Measurements from ENCODE around the gene CLASP1. TPM values are rescaled to one million over a fixed set of nuclear protein-coding genes. Genes with fewer than 3 reads are reported as not detected.
A peak's percentile ranks its signal among the peaks of the same experiment; 100 is the strongest.
"Not testable (repeated sequence)": the region's sequence is repeated elsewhere in the genome, so short reads cannot be mapped to it uniquely, and the experiment has no call there.

Gene CLASP1
- total RNA-seq, 1 experiment from 2014 or later = 27.0 TPM

DNA sequence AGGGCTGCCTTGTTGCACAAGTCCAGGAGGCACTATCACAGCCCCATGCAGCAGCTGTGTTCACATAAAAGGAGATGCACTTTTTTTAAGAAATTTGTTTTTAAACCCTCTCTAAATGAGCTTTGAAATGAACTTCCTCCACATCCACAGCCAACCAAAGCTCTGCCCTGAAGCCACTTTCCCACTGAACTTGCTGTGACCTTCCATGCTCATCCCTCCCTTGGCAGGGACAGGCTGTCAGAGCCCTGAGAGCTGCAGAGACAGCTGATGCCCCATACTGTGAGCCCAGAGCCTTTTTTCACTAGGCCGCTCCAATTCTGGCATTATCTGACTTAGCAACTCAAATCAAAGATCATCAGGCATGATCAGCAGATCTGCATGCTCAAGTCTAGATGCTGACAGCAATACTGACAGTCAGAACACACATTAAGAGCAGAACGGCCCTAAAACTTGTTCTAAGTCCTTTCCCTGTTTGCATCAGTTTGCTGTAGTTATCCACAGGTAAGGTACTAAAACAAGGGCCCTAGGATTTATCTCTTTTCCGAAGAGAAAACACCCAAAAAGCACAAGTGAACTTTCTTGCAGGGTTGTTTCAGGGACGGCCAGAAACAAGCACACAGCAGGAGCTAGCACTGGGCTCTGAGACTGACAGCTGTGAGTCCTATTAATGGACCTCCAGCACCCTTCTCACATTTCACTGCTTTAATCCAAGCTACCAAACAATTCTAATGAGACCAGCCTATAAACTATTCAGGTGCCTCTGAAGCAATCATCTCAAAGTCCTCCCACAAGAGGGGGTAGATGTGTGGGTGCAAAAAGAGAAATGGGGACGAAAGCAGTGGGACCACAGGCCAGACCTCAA is 83.6 kb downstream of the CLASP1 start:
- in situ Hi-C loops (cut with HindIII; ENCODE audit: low pct_unique_long_range_greater_than_20kb, low sequenced_read_pairs) = no loop called here
- DNase-seq (ENCODE audit: low read depth, low spot score) = no peak

DNA sequence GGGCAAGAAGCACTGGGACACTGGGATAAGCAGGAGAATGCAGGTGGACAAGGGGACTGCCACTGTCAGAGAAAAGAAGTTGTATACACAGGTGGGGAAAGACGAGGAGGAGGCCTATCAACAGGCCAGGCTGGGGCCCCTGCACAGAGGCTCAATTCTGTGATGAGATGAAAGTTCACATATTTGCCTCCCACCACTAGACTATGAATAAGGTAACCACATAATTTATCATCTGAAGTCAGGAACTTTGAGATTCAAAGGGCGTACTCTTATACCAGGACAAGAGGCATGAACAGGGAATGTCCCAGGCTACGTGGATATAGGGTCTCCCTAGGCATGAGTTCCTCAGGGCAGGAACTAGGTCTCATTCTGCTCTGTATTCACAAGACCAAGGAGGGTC is 84.4 kb downstream of the CLASP1 start:
- in situ Hi-C loops (cut with HindIII; ENCODE audit: low pct_unique_long_range_greater_than_20kb, low sequenced_read_pairs) = no loop called here

DNA sequence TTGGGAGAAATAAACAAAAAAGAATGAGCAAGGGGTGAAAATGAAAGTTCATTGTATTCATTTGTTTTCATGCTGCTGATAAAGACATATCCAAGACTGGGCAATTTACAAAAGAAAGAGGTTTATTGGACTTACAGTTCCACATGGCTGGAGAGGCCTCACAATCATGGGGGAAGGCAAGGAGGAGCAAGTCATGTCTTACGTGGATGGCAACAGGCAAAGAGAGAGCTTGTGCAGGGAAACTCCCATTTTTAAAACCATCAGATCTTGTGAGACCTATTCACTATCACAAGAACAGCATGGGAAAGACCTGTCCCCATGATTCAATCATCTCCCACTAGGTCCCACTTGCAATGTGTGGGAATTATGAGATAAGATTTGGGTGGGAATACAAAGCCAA is 85.5 kb downstream of the CLASP1 start:
- DNase-seq (ENCODE audit: low read depth, low spot score); in situ Hi-C loops (cut with HindIII; ENCODE audit: low pct_unique_long_range_greater_than_20kb, low sequenced_read_pairs): not testable (repeated sequence)

More for the DNA sequence above, 84.4 kb downstream of the CLASP1 start:
- DNase-seq (ENCODE audit: low read depth, low spot score) = no peak

DNA sequence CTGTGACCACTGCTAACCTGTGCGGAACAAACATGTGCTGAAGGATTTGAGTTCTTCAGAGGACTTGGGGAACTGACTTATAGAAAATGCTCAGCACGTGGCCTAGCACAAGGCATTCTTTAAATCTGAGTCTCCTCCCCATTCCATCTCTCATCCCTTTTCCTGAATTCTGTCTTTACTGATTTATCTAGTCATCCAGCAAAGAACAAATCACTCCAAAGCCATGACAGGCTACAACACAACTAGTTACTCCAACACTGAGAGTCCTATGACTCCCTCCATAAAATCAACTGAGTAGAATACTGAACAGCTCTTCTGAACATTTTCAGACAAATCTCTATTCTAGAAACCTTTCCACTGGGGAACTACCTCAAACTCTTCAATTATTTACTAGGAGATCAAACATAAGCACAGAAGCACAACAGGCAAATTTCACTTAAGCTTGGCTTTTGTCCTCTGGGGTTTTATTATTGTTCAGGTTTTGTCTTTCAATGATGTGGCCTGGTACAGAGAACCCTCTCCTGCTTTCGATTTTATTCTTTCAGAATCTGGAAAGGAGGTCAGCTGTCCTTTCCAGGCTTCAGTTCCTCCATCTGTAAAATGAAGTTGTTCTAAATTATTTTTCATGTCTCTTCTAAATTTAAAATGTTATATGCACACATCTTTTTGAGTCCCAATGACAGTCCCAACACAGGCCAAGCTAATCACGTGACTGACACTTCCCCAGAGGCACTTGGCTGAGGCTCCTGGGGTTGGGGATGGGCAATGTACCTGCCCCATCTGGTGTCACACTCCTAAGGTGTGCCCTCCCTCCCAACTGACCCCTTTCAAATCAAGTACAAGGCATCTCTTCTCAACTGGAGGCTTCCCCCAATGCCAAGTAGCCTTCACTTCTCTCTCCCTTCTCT is 86.7 kb downstream of the CLASP1 start:
- no peak for DNase-seq (ENCODE audit: low read depth, low spot score)
- in situ Hi-C loops (cut with HindIII; ENCODE audit: low pct_unique_long_range_greater_than_20kb, low sequenced_read_pairs) = no loop called here

DNA sequence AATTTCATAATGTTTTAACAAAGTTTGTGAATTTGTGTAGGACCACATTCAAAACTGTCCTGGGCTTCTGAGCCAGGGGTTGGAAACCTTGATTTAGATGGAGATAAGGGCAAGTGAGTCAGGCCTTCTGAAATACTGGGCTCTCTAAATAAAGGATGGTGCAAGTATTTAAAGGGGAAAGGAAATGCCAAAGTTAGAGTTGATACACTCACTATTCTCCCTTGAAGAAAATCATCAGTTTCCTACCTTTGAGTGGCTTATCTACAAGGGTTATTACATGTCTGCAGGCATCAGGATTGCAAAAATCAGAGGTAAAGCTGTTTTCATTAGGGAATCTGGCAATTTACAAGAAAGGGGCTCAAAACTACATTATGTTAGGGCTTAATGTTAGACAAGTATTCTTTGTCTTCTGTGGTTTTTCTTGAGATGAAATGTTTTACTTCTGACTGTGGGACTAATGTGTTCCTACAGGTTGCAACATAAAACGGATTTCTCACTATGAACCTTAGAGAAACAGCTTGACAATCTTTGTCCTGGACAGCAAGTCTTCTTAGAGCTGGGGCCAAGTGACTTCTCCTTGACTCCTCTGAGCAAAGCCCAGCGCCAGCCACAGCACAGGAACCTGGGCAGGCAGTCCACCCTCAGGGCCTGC is 87.5 kb downstream of the CLASP1 start:
- peak; percentile 48 for DNase-seq (ENCODE audit: low read depth, low spot score)
- in situ Hi-C loops (cut with HindIII; ENCODE audit: low pct_unique_long_range_greater_than_20kb, low sequenced_read_pairs) = no loop called here

DNA sequence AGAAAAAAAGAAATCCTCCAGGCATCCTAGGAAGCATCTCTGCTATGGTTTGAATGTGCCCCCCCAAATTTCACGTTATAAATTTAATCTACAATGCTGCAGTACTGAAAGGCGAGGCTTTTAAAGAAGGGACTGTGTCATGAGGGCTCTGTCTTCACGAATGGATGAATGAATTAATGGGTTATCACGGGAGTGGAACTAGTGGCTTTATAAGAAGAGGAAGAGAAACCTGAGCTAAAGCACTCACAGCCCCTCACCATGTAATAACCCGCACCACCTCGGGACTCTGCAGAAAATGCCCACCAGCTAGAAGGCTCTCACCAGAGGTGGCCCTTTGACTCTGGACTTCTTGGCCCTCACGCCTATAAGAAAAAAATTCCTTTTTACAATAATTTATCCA is 90.9 kb downstream of the CLASP1 start:
- in situ Hi-C loops (cut with HindIII; ENCODE audit: low pct_unique_long_range_greater_than_20kb, low sequenced_read_pairs) = no loop called here
- DNase-seq (ENCODE audit: low read depth, low spot score) = no peak

DNA sequence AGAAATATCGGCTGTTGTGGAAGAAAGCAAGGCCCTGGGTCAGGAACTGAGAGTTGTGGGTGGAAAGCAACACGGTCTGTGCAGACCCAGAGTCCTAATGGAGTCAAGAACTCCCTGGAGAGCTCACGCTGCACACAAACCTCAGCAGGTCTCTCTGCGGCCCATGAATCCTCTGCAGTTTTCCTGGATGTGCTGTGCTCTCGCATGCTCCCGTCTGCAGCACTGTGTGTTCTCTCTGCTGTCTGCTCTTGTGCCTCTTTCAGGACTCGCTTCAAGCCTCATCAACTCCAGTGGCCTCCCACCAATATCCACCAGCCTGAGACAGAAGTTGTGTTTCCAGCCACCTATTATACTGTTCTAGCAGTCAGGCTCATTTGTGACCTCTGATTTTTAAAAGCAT is 94.3 kb downstream of the CLASP1 start:
- in situ Hi-C loops (cut with HindIII; ENCODE audit: low pct_unique_long_range_greater_than_20kb, low sequenced_read_pairs) = no loop called here
- no peak for DNase-seq (ENCODE audit: low read depth, low spot score)

DNA sequence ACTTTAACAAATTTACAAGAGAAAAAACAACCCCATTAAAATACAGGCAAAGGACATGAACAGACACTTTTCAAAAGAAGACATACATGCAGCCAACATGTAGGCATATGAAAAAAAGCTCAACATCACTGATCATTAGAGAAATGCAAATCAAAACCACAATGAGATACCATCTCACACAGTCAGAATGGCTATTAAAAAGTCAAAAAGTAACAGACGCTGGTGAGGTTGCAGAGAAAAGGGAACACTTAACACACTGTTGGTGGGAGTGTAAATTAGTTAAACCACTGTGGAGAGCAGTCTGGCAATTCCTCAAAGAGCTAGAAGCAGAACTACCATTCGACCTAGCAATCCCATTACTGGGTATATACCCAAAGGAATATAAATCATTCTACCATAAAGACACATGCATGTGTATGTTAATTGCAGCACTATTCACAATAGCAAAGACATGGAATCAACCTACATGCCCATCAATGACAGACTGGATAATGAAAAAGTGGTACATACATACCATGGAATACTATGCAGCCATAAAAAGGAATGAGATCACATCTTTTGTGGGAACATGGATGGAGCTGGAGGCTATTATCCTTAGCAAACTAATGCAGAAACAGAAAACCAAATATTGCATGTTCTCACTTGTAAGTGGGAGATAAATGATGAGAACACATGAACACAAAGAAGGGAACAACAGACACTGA is 96.6 kb downstream of the CLASP1 start:
- in situ Hi-C loops (cut with HindIII; ENCODE audit: low pct_unique_long_range_greater_than_20kb, low sequenced_read_pairs); DNase-seq (ENCODE audit: low read depth, low spot score): not testable (repeated sequence)

DNA sequence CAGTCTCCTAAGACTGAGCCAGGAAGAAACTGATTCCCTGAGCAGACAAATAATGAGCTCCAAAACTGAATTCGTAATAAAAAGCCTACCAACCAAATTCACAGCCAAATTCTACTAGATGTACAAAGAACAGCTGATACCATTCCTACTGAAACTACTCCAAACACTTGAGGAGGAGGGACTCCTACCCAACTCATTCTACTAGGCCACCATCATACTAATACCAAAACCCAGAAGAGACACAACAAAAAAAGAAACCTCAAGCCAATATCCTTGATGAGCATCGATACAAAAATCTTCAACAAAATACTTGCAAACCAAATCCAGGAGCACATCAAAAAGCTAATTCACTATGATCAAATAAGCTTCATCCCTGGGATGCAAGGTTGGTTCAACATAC is 98.6 kb downstream of the CLASP1 start:
- DNase-seq (ENCODE audit: low read depth, low spot score) = no peak
- in situ Hi-C loops (cut with HindIII; ENCODE audit: low pct_unique_long_range_greater_than_20kb, low sequenced_read_pairs) = no loop called here

DNA sequence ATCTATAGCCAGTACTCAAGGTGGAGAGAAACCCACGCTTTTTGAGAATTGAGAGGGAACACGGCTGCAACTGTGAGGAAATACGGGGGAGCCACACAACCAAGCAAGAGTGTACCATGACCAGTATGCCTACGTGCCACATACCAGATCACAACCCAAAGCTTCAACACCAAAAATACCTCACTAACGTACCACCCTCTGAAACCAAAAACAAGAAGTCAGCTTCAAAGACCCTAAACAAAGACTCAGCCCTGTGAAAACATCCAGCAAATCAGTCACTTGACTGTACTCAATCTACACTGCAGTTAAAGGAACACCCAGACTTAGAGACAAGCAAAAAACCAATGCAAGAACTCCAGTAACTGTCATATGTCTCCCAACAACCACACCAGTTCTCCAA is 101.6 kb downstream of the CLASP1 start:
- in situ Hi-C loops (cut with HindIII; ENCODE audit: low pct_unique_long_range_greater_than_20kb, low sequenced_read_pairs) = no loop called here
- DNase-seq (ENCODE audit: low read depth, low spot score) = no peak

DNA sequence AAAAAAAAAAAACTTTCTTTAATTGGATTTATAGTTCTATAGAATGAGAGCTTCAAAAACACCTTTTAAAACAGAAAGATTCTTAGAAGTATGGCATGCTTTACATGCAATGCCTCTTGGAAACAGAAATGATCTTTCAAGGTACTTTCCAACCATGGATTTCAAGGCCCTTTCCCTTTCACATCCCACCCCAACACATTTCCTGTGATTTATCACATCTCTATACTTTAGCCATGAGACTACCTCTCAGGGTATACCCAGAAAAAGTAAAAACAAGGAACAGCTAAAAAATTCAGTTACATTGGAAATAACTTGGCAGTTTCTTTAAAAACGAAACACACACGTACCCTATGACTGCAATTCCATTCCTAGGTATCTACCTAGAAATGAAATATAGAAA is 103.3 kb downstream of the CLASP1 start:
- no peak for DNase-seq (ENCODE audit: low read depth, low spot score)
- in situ Hi-C loops (cut with HindIII; ENCODE audit: low pct_unique_long_range_greater_than_20kb, low sequenced_read_pairs) = no loop called here

DNA sequence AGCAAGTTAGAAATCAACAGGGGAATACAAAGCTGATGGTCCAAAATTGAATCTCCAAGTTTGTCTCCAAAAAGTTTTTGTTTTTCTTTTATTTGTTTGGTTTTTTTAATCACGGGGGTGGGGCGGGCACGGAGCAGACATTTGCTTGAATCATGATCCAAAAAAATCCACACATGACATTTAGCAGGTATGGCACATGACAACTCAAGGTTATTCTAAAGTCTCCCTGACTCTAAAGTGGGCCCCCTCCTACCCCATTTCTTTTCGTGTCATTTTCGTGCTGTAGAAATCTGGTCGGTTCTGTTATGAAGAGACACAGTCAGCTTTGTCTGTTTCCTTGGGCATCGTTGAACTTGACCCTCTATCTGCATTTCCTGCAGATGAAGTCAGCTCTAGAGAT is 104.0 kb downstream of the CLASP1 start:
- no peak for DNase-seq (ENCODE audit: low read depth, low spot score)
- in situ Hi-C loops (cut with HindIII; ENCODE audit: low pct_unique_long_range_greater_than_20kb, low sequenced_read_pairs) = no loop called here

DNA sequence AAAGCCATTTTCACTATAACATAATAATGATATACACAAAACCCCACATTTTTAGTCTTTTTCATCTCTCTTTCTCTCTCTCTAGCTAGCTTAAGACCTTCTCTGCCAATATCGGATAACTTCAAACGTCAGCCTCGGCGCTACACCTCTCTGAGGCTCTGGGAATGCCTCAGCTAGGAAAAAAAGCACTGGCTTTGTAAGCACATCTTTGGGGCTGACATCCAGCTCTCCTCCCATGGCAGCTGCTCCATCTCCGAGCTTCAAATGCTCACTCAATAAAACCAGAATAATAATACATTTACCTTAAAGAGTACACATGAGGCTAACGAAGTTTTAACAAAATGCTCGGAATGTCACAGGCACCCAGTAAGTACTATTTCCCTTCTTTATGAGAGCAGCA is 107.8 kb downstream of the CLASP1 start:
- no peak for DNase-seq (ENCODE audit: low read depth, low spot score)
- in situ Hi-C loops (cut with HindIII; ENCODE audit: low pct_unique_long_range_greater_than_20kb, low sequenced_read_pairs) = no loop called here

DNA sequence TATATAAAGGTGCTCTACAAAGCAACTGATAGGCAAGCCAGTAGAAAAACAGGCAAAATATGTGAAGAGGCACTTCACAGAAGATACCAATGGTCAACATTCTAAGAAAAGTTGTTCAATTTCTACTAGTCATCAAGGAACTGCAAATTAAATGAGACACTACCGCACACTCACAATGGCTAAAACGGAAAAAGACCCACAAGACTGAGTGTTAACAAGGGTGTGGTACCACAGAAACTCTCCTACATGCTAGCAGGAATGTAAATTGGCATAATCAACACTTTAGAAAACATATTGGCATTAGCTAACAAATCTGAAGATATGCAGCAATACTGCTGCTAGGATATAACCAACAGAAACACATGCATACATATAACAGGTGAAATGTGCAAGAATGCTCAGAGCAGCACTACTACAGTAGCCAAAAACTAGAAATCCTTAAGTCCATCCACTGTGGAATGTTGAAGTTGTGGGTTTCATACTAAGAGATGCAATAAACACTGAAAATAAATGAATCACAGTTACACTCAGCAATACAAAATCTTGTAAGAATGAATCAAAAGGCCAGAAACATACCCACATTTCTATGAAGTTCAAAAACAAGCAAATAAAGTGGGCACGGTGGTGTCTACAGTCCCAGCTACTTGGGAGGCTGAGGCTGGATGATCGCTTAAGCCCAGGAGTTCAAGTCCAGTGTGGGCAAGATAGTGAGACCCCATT is 109.4 kb downstream of the CLASP1 start:
- no peak for DNase-seq (ENCODE audit: low read depth, low spot score)

DNA sequence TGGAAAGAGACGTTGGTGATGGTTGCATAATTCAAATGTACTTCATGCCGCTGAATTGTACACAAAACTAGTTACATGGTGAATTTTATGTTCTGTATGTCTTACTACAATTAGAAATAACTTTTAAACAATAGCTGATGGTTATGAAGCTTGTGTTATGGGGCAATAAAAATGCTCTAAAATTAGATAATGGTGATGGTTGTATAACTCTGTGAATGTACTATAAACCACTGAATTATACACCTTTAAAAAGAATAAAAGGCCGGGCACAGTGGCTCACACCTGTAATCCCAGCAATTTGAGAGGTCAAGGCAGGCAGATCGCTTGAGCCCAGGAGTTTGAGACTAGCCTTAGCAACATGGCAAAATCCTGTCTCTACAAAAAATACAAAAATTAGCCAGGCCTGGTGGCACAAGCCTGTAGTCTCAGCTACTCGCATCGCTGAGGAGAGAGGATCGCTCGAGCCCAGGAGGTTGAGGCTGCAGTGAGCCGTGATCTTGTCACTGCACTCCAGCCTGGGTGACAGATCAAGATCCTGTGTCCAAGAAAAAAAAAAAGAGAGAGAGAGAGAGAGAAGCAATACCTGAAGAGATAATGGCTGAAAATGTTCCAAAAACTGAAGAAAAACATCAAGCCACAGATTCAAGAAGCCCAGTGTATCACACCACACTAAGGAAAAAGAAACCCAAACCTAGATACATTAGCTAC is 112.3 kb downstream of the CLASP1 start:
- in situ Hi-C loops (cut with HindIII; ENCODE audit: low pct_unique_long_range_greater_than_20kb, low sequenced_read_pairs) = no loop called here
- no peak for DNase-seq (ENCODE audit: low read depth, low spot score)

More for the DNA sequence above, 109.4 kb downstream of the CLASP1 start:
- in situ Hi-C loops (cut with HindIII; ENCODE audit: low pct_unique_long_range_greater_than_20kb, low sequenced_read_pairs) = no loop called here

DNA sequence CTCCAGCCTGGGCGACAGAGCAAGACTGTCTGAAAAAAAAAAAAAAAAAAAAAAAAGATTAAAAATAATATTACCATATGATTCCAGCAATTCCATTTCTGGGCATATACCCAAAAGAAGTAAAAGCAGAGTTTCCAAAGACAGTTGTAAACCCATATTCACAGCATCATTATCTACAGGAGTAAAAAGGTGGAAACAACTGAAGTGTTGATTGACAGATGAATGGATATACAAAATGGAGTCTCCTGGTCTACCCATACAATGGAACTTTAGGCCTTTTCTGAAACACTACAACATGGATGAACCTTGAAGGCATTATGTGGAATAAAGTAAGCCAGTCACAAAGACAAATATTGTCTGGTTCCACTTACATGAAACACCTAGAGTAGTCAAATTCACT is 112.9 kb downstream of the CLASP1 start:
- in situ Hi-C loops (cut with HindIII; ENCODE audit: low pct_unique_long_range_greater_than_20kb, low sequenced_read_pairs) = no loop called here
- DNase-seq (ENCODE audit: low read depth, low spot score) = no peak

All from SK-MEL-5 (cell line).